H1 (cell line): ENCODE results near the gene CTNNA3. TPM values are rescaled to one million over a fixed set of nuclear protein-coding genes. Genes with fewer than 3 reads are reported as not detected.

Source experiments
- CEBPB ChIP-seq: IDR thresholded peaks from 2 replicates; pipeline ENCODE4 v1.6.1; 2012; ENCODE audit warnings: low read depth, low read length
- JUN ChIP-seq: IDR thresholded peaks from 2 replicates; pipeline ENCODE4 v1.6.1; 2011; ENCODE audit warnings: low read depth, mild to moderate bottlenecking, improper control_type of control experiment, low read length
- TAF1 ChIP-seq: IDR thresholded peaks from 2 replicates; pipeline ENCODE4 v1.6.1; 2011; ENCODE audit warnings: mild to moderate bottlenecking, low read depth, low read length
- polyA plus RNA-seq, 7 experiments: library from polyadenylated mRNA; depleted of rRNA in 3 of 7; stranded (reverse) in 5 of 7; unstranded in 2 of 7; fragments of >200 nt in 5 of 7; fragments of 200-250 nt in 2 of 7; gene quantifications; 1 replicate in 5 of 7; 2 replicates in 1 of 7; 4 replicates in 1 of 7; pipeline versions ENCODE4 v1.2.1 to v1.2.3, GENCODE V29; 2011 to 2013; ENCODE audit warnings: missing spikeins in 2 of 7, mixed read lengths in 2 of 7
- total RNA-seq: library from RNA; stranded (reverse); fragmentation: NEBNext Ultra II Directional; extraction: Animal tissue kit (Norgen Biotek cat#: 25700); gene quantifications from 2 replicates; pipeline ENCODE4 v1.2.1, GENCODE V29; 2021

The CTNNA3 gene
- total and polyA plus RNA-seq, 2 of the 8 experiments (the other 6 are each of a cell fraction or from before 2014, with no cell fraction given) = 1.3 to 1.5 TPM

GRCh38 chr10:67541411-67541810 is 154.6 kb downstream of the CTNNA3 start (continued):
- no peak for TF ChIP-seq CEBPB
- no peak for TF ChIP-seq TAF1
- no peak for TF ChIP-seq JUN
